Measurements from ENCODE around the gene ACYP1. TPM values are rescaled to one million over a fixed set of nuclear protein-coding genes. Genes with fewer than 3 reads are reported as not detected.

Gene ACYP1
- total and polyA plus RNA-seq, 4 donors = 11.6 to 35.5 (median 16.8) TPM

- TF ChIP-seq, protein P1, sequence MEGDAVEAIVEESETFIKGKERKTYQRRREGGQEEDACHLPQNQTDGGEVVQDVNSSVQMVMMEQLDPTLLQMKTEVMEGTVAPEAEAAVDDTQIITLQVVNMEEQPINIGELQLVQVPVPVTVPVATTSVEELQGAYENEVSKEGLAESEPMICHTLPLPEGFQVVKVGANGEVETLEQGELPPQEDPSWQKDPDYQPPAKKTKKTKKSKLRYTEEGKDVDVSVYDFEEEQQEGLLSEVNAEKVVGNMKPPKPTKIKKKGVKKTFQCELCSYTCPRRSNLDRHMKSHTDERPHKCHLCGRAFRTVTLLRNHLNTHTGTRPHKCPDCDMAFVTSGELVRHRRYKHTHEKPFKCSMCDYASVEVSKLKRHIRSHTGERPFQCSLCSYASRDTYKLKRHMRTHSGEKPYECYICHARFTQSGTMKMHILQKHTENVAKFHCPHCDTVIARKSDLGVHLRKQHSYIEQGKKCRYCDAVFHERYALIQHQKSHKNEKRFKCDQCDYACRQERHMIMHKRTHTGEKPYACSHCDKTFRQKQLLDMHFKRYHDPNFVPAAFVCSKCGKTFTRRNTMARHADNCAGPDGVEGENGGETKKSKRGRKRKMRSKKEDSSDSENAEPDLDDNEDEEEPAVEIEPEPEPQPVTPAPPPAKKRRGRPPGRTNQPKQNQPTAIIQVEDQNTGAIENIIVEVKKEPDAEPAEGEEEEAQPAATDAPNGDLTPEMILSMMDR (IDR thresholded peaks at IDR 0.05; ENCODE audit: control extremely low read depth, extremely low read depth) = no peak
- no peaks in the 10 kb centered on the region for H3K9me3 ChIP-seq (ENCODE audit: control insufficient read depth in 4 of 4, insufficient read depth in 3 of 4, low read length in 3 of 4)
- peaks cover 31 to 46% (median 37%) of the 10 kb centered on the region in 4 donors for H3K36me3 ChIP-seq (ENCODE audit: control insufficient read depth in 4 of 4, insufficient read depth in 4 of 4, low read length in 4 of 4)
- no peak overlapping the region for H3K9ac ChIP-seq (ENCODE audit: insufficient read depth in 1 of 2, low read length in 2 of 2)
- no peaks in the 10 kb centered on the region for H3K4me1 ChIP-seq (ENCODE audit: control insufficient read depth in 5 of 5, insufficient read depth in 5 of 5, low read length in 5 of 5)
- WGBS, 2 donors = 95% methylated on average over 4 of the region's 4 CpGs
- no peak for ATAC-seq (ENCODE audit: insufficient read depth, low FRiP score)
- no peak for DNase-seq
- H3K27me3 ChIP-seq (ENCODE audit: control insufficient read depth in 3 of 3, insufficient read depth in 3 of 3, low read length in 2 of 3) = no peaks in the 10 kb centered on the region
- H3K4me3 ChIP-seq = no peak overlapping the region
- H3K27ac ChIP-seq (ENCODE audit: low read depth in 1 of 2, low read length in 1 of 2) = no peak overlapping the region
Measured at GRCh38 chr14:75101491-75101890, 37.7 kb upstream of the ACYP1 start.

DNA sequence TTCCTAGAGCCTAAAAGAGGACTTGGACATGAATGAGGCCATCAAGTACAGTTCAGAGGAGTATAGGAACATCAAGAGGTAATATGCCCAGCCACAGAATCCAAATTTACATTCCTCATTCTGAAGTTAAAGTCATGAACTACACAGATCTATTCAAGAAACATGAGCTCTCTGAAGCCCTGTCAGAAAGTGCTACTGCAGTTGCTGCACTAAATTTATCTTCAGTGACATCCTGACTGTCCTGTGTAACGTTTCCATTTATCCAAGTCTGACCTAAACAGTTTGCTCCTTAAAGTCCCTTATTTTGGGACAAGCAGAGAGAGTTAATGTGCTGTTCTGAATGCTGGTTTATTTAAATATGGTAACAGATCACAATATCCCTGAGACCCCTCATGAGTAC lies 34.9 kb upstream of the ACYP1 start:
- Histone ChIP-seq H3K27ac (ENCODE audit: low read depth in 1 of 2, low read length in 1 of 2) (no peak overlapping the region), H3K36me3 (ENCODE audit: control insufficient read depth in 4 of 4, insufficient read depth in 4 of 4, low read length in 4 of 4) (peaks cover 29 to 44% (median 36%) of the 10 kb centered on the region in 4 donors), H3K4me1 (ENCODE audit: control insufficient read depth in 5 of 5, insufficient read depth in 5 of 5, low read length in 5 of 5) (no peaks in the 10 kb centered on the region), H3K4me3 (no peak overlapping the region), H3K9me3 (ENCODE audit: control insufficient read depth in 4 of 4, insufficient read depth in 3 of 4, low read length in 3 of 4) (no peaks in the 10 kb centered on the region), H3K9ac (ENCODE audit: insufficient read depth in 1 of 2, low read length in 2 of 2) (no peak overlapping the region), H3K27me3 (ENCODE audit: control insufficient read depth in 3 of 3, insufficient read depth in 3 of 3, low read length in 2 of 3) (no peaks in the 10 kb centered on the region)
- DNase-seq (no peak), ATAC-seq (ENCODE audit: insufficient read depth, low FRiP score) (no peak)
- 76 to 82% methylated on average over 1 of the region's 1 CpG for WGBS, 2 donors
- TF ChIP-seq, protein P1 (IDR thresholded peaks at IDR 0.05; ENCODE audit: control extremely low read depth, extremely low read depth) = no peak

GRCh38 chr14:75098212-75098611 lies 34.4 kb upstream of the ACYP1 start:
- no peaks in the 10 kb centered on the region for H3K4me1 ChIP-seq (ENCODE audit: control insufficient read depth in 5 of 5, insufficient read depth in 5 of 5, low read length in 5 of 5)
- DNase-seq = no peak
- ATAC-seq (ENCODE audit: insufficient read depth, low FRiP score) = no peak
- TF ChIP-seq, protein P1 (IDR thresholded peaks at IDR 0.05; ENCODE audit: control extremely low read depth, extremely low read depth) = no peak
- H3K9ac ChIP-seq (ENCODE audit: insufficient read depth in 1 of 2, low read length in 2 of 2) = no peak overlapping the region
- H3K27me3 ChIP-seq (ENCODE audit: control insufficient read depth in 3 of 3, insufficient read depth in 3 of 3, low read length in 2 of 3) = no peaks in the 10 kb centered on the region
- no peak overlapping the region for H3K27ac ChIP-seq (ENCODE audit: low read depth in 1 of 2, low read length in 1 of 2)
- no peak overlapping the region for H3K4me3 ChIP-seq
- peaks cover 29 to 42% (median 37%) of the 10 kb centered on the region in 4 donors for H3K36me3 ChIP-seq (ENCODE audit: control insufficient read depth in 4 of 4, insufficient read depth in 4 of 4, low read length in 4 of 4)
- H3K9me3 ChIP-seq (ENCODE audit: control insufficient read depth in 4 of 4, insufficient read depth in 3 of 4, low read length in 3 of 4) = no peaks in the 10 kb centered on the region

GRCh38 chr14:75096959-75097358 lies 33.1 kb upstream of the ACYP1 start:
- H3K4me1 ChIP-seq (ENCODE audit: control insufficient read depth in 5 of 5, insufficient read depth in 5 of 5, low read length in 5 of 5) = no peaks in the 10 kb centered on the region
- H3K9ac ChIP-seq (ENCODE audit: insufficient read depth in 1 of 2, low read length in 2 of 2) = no peak overlapping the region
- H3K27ac ChIP-seq (ENCODE audit: low read depth in 1 of 2, low read length in 1 of 2) = no peak overlapping the region
- no peak for DNase-seq
- TF ChIP-seq, protein P1 (IDR thresholded peaks at IDR 0.05; ENCODE audit: control extremely low read depth, extremely low read depth) = no peak
- 96 to 98% methylated on average over 6 of the region's 6 CpGs for WGBS, 2 donors
- H3K4me3 ChIP-seq = no peak overlapping the region
- H3K36me3 ChIP-seq (ENCODE audit: control insufficient read depth in 4 of 4, insufficient read depth in 4 of 4, low read length in 4 of 4) = peaks cover 29 to 47% (median 37%) of the 10 kb centered on the region in 4 donors
- ATAC-seq (ENCODE audit: insufficient read depth, low FRiP score) = no peak
- no peaks in the 10 kb centered on the region for H3K9me3 ChIP-seq (ENCODE audit: control insufficient read depth in 4 of 4, insufficient read depth in 3 of 4, low read length in 3 of 4)
- no peaks in the 10 kb centered on the region for H3K27me3 ChIP-seq (ENCODE audit: control insufficient read depth in 3 of 3, insufficient read depth in 3 of 3, low read length in 2 of 3)

Measured in lung (tissue), 12 donors.